K562 (cell line): Measurements from ENCODE around the gene SCT.

ENCODE experiments used
- BRCA1 ChIP-seq, 2 experiments: fragments of 450-650 bp in 1 of 2; sonication (generic) in 1 of 2; formaldehyde crosslinking in 1 of 2; IDR thresholded peaks; 2 replicates each; pipeline versions ENCODE4 v1.5.0 to v1.6.1; 2017 to 2020; ENCODE audit warnings: mild to moderate bottlenecking in 1 of 2, missing genetic modification reagents in 1 of 2
- CAMTA2 ChIP-seq: fragments of 250-450 bp; sonication (Bioruptor Pico); conservative IDR thresholded peaks from 2 replicates; pipeline ENCODE4 v1.5.1; 2022
- CBX8 ChIP-seq: fragments of 200-600 bp; sonication (generic); IDR thresholded peaks from 2 replicates; pipeline ENCODE4 v1.6.1; 2012; ENCODE audit warnings: borderline replicate concordance, mixed run types, low read depth, mild to moderate bottlenecking, moderate library complexity, mixed read lengths, low read length, control low read depth, inconsistent platforms; ENCODE audit not compliant: poor library complexity, severe bottlenecking; ENCODE audit errors: extremely low read depth
- KAT2B ChIP-seq: IDR thresholded peaks from one replicate; pipeline ENCODE4 v1.6.1; 2012; ENCODE audit warnings: low read depth, mild to moderate bottlenecking, control low read depth, inconsistent platforms, low read length, moderate library complexity
- NCOA2 ChIP-seq, 2 experiments: fragments of 450-650 bp; IDR thresholded peaks; 2 replicates each; pipeline ENCODE4 v1.6.1; 2018; ENCODE audit warnings: mild to moderate bottlenecking in 2 of 2, moderate library complexity in 1 of 2; ENCODE audit not compliant: partially characterized antibody in 2 of 2
- TBL1XR1 ChIP-seq, 2 experiments: IDR thresholded peaks; 2 replicates each; pipeline ENCODE4 v1.6.1; 2012; ENCODE audit warnings: improper control_type of control experiment in 2 of 2, low read length in 2 of 2, mild to moderate bottlenecking in 1 of 2
- ZBTB40 ChIP-seq, 2 experiments: fragments of 450-650 bp in 1 of 2; sonication (generic) in 1 of 2; formaldehyde crosslinking in 1 of 2; IDR thresholded peaks; 2 replicates each; pipeline versions ENCODE4 v1.7.1 to v1.9.0; 2016 to 2022; ENCODE audit warnings: inconsistent platforms in 1 of 2, mild to moderate bottlenecking in 1 of 2, missing genetic modification reagents in 1 of 2
- TF ChIP-seq, protein P1 (sequence below), 3 experiments: IDR thresholded peaks in 2 of 3; conservative IDR thresholded peaks in 1 of 3; 2 replicates each; pipeline ENCODE4 v1.5.1; 2011 to 2012; ENCODE audit warnings: low read length in 3 of 3, mild to moderate bottlenecking in 3 of 3, control low read depth in 2 of 3, improper control_type of control experiment in 1 of 3, inconsistent platforms in 1 of 3, low read depth in 1 of 3, mixed read lengths in 1 of 3, moderate library complexity in 1 of 3; ENCODE audit not compliant: insufficient read depth in 2 of 3
- TF ChIP-seq, protein P2 (sequence below): IDR thresholded peaks from 3 replicates; pipeline ENCODE4 v1.6.1; 2011; ENCODE audit warnings: borderline replicate concordance, mild to moderate bottlenecking; ENCODE audit not compliant: insufficient read length, insufficient read depth

DNA sequence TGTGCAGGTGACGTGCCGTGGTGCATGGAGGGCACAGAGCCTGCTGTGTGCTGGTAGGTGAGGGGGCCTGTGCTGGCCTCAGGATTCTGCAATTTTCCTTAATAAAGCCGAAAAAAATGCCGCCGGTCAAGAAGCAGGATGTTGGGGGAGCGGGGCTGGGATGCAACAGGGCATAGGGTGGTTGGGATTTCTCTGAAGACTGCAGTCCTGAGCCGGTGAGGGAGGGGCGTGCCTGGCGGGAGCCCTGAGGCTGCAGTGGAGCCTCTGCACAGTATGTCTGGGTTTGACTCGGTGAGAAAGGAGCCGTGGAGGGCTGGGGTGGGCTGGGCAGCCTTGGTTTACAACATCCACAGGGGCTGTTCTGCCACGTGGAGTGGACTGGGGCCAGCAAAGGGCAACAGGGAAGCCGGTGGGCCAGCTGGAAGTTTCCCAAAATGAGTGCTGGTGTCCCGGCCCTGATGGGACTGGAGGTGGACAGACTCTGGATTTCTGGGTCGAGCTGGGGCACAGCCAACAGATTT is 3.6 kb downstream of the SCT start:
- TF ChIP-seq CBX8 (no peak), BRCA1 (IDR thresholded peaks at IDR 0.05) (no peak), BRCA1 (CRISPR knock-in tag; IDR thresholded peaks at IDR 0.05) (no peak), ZBTB40 (IDR thresholded peaks at IDR 0.05) (no peak), ZBTB40 (CRISPR knock-in tag; IDR thresholded peaks at IDR 0.05) (no peak), TBL1XR1 (IDR thresholded peaks at IDR 0.05; ENCODE audit: low read length in 2 of 2) (no peak), NCOA2 (IDR thresholded peaks at IDR 0.05; ENCODE audit: partially characterized antibody in 2 of 2) (no peak), KAT2B (no peak), CAMTA2 (CRISPR knock-in tag) (no peak)
- TF ChIP-seq, protein P1, sequence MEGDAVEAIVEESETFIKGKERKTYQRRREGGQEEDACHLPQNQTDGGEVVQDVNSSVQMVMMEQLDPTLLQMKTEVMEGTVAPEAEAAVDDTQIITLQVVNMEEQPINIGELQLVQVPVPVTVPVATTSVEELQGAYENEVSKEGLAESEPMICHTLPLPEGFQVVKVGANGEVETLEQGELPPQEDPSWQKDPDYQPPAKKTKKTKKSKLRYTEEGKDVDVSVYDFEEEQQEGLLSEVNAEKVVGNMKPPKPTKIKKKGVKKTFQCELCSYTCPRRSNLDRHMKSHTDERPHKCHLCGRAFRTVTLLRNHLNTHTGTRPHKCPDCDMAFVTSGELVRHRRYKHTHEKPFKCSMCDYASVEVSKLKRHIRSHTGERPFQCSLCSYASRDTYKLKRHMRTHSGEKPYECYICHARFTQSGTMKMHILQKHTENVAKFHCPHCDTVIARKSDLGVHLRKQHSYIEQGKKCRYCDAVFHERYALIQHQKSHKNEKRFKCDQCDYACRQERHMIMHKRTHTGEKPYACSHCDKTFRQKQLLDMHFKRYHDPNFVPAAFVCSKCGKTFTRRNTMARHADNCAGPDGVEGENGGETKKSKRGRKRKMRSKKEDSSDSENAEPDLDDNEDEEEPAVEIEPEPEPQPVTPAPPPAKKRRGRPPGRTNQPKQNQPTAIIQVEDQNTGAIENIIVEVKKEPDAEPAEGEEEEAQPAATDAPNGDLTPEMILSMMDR (IDR thresholded peaks at IDR 0.05 in 2 of 3, conservative IDR thresholded peaks at IDR 0.05 in 1 of 3; ENCODE audit: insufficient read depth in 2 of 3, low read depth in 1 of 3, low read length in 3 of 3) = no peak
- TF ChIP-seq, protein P2, sequence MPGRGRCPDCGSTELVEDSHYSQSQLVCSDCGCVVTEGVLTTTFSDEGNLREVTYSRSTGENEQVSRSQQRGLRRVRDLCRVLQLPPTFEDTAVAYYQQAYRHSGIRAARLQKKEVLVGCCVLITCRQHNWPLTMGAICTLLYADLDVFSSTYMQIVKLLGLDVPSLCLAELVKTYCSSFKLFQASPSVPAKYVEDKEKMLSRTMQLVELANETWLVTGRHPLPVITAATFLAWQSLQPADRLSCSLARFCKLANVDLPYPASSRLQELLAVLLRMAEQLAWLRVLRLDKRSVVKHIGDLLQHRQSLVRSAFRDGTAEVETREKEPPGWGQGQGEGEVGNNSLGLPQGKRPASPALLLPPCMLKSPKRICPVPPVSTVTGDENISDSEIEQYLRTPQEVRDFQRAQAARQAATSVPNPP = no peak
